ENCODE results near the gene CHMP4B.

Gene CHMP4B

GRCh38 chr20:33857722-33858563, 46.8 kb downstream of the CHMP4B start:
- TF ChIP-seq FOXP2 (optimal IDR thresholded peaks at IDR 0.05; ENCODE audit: borderline replicate concordance, extremely low read depth, extremely low read length, insufficient read depth) (no peak), REST (IDR thresholded peaks at IDR 0.05; ENCODE audit: insufficient read depth in 1 of 2, low read depth in 2 of 2, low read length in 2 of 2) (no peak), POLR2AphosphoS5 (IDR thresholded peaks at IDR 0.05; ENCODE audit: low read depth, low read length) (no peak), SIN3A (IDR thresholded peaks at IDR 0.05; ENCODE audit: borderline replicate concordance, insufficient read depth, low read length) (no peak), TAF1 (IDR thresholded peaks at IDR 0.05; ENCODE audit: borderline replicate concordance, insufficient read depth, low read length) (no peak)

GRCh38 chr20:33858666-33859065, 47.5 kb downstream of the CHMP4B start:
- TF ChIP-seq TAF1 (IDR thresholded peaks at IDR 0.05; ENCODE audit: borderline replicate concordance, insufficient read depth, low read length) (no peak), POLR2AphosphoS5 (IDR thresholded peaks at IDR 0.05; ENCODE audit: low read depth, low read length) (no peak), SIN3A (IDR thresholded peaks at IDR 0.05; ENCODE audit: borderline replicate concordance, insufficient read depth, low read length) (no peak)

GRCh38 chr20:33859157-33859695, 48.1 kb downstream of the CHMP4B start:
- no peak for TF ChIP-seq TAF1 (IDR thresholded peaks at IDR 0.05; ENCODE audit: borderline replicate concordance, insufficient read depth, low read length)
- no peak for TF ChIP-seq FOXP2 (optimal IDR thresholded peaks at IDR 0.05; ENCODE audit: borderline replicate concordance, extremely low read depth, extremely low read length, insufficient read depth)
- TF ChIP-seq SIN3A (IDR thresholded peaks at IDR 0.05; ENCODE audit: borderline replicate concordance, insufficient read depth, low read length), result no peak
- no peak for TF ChIP-seq REST (IDR thresholded peaks at IDR 0.05; ENCODE audit: insufficient read depth in 1 of 2, low read depth in 2 of 2, low read length in 2 of 2)
- no peak for TF ChIP-seq POLR2AphosphoS5 (IDR thresholded peaks at IDR 0.05; ENCODE audit: low read depth, low read length)

GRCh38 chr20:33859751-33860150, 48.6 kb downstream of the CHMP4B start:
- TF ChIP-seq TAF1 (IDR thresholded peaks at IDR 0.05; ENCODE audit: borderline replicate concordance, insufficient read depth, low read length) (no peak), REST (IDR thresholded peaks at IDR 0.05; ENCODE audit: insufficient read depth in 1 of 2, low read depth in 2 of 2, low read length in 2 of 2) (no peak), SIN3A (IDR thresholded peaks at IDR 0.05; ENCODE audit: borderline replicate concordance, insufficient read depth, low read length) (no peak), POLR2AphosphoS5 (IDR thresholded peaks at IDR 0.05; ENCODE audit: low read depth, low read length) (no peak), FOXP2 (optimal IDR thresholded peaks at IDR 0.05; ENCODE audit: borderline replicate concordance, extremely low read depth, extremely low read length, insufficient read depth) (no peak)

GRCh38 chr20:33861458-33861857, 50.3 kb downstream of the CHMP4B start:
- TF ChIP-seq FOXP2 (optimal IDR thresholded peaks at IDR 0.05; ENCODE audit: borderline replicate concordance, extremely low read depth, extremely low read length, insufficient read depth), result no peak
- no peak for TF ChIP-seq SIN3A (IDR thresholded peaks at IDR 0.05; ENCODE audit: borderline replicate concordance, insufficient read depth, low read length)
- TF ChIP-seq POLR2AphosphoS5 (IDR thresholded peaks at IDR 0.05; ENCODE audit: low read depth, low read length), result no peak
- no peak for TF ChIP-seq TAF1 (IDR thresholded peaks at IDR 0.05; ENCODE audit: borderline replicate concordance, insufficient read depth, low read length)
- no peak for TF ChIP-seq REST (IDR thresholded peaks at IDR 0.05; ENCODE audit: insufficient read depth in 1 of 2, low read depth in 2 of 2, low read length in 2 of 2)
